HEK293 (cell line): ENCODE results near the gene STAG3.

Experiments used
- BCL6B ChIP-seq: fragments of 450-650 bp; formaldehyde crosslinking; IDR thresholded peaks from 2 replicates; pipeline ENCODE4 v1.5.1; 2017; ENCODE audit warnings: missing biosample characterization, missing genetic modification characterization
- GLI4 ChIP-seq: fragments of 450-650 bp; formaldehyde crosslinking; IDR thresholded peaks from 2 replicates; pipeline ENCODE4 v1.5.1; 2016; ENCODE audit warnings: missing biosample characterization, missing genetic modification characterization
- KLF10 ChIP-seq: fragments of 450-650 bp; IDR thresholded peaks from 2 replicates; pipeline ENCODE4 v1.5.1; 2018; ENCODE audit warnings: missing biosample characterization, mild to moderate bottlenecking, missing genetic modification characterization
- MEIS1 ChIP-seq: sonication (generic); formaldehyde crosslinking; IDR thresholded peaks from 2 replicates; pipeline ENCODE4 v1.8.1; 2022; ENCODE audit warnings: missing genetic modification reagents, mild to moderate bottlenecking, borderline replicate concordance
- PRDM1 ChIP-seq: fragments of 450-650 bp; formaldehyde crosslinking; IDR thresholded peaks from 2 replicates; pipeline ENCODE4; 2016; ENCODE audit warnings: missing biosample characterization, missing genetic modification characterization
- REPIN1 ChIP-seq: fragments of 450-650 bp; formaldehyde crosslinking; IDR thresholded peaks from 2 replicates; pipeline ENCODE4 v1.5.1; 2017; ENCODE audit warnings: missing biosample characterization, missing genetic modification characterization, low read depth
- SP7 ChIP-seq: fragments of 450-650 bp; formaldehyde crosslinking; IDR thresholded peaks from 2 replicates; pipeline ENCODE4 v1.5.1; 2016; ENCODE audit warnings: missing biosample characterization, missing genetic modification characterization
- ZBTB10 ChIP-seq: fragments of 450-650 bp; formaldehyde crosslinking; IDR thresholded peaks from 2 replicates; pipeline ENCODE4 v1.5.1; 2016; ENCODE audit warnings: missing biosample characterization, missing genetic modification characterization
- ZBTB20 ChIP-seq: fragments of 450-650 bp; formaldehyde crosslinking; IDR thresholded peaks from 2 replicates; pipeline ENCODE4 v1.5.1; 2016; ENCODE audit warnings: missing biosample characterization, missing genetic modification characterization
- ZBTB8A ChIP-seq: fragments of 450-650 bp; formaldehyde crosslinking; IDR thresholded peaks from 2 replicates; pipeline ENCODE4 v1.5.1; 2016; ENCODE audit warnings: missing biosample characterization, missing genetic modification characterization
- ZFHX2 ChIP-seq: fragments of 450-650 bp; formaldehyde crosslinking; conservative IDR thresholded peaks from 2 replicates; pipeline ENCODE4 v1.5.1; 2016; ENCODE audit warnings: missing biosample characterization, missing genetic modification characterization
- ZFP3 ChIP-seq: fragments of 450-650 bp; formaldehyde crosslinking; IDR thresholded peaks from 2 replicates; pipeline ENCODE4 v1.5.1; 2016; ENCODE audit warnings: low read depth, missing biosample characterization, missing genetic modification characterization
- ZFP37 ChIP-seq: fragments of 450-650 bp; formaldehyde crosslinking; IDR thresholded peaks from 2 replicates; pipeline ENCODE4 v1.5.1; 2016; ENCODE audit warnings: missing biosample characterization, missing genetic modification characterization
- ZFP69B ChIP-seq: fragments of 450-650 bp; formaldehyde crosslinking; IDR thresholded peaks from 2 replicates; pipeline ENCODE4 v1.5.1; 2016; ENCODE audit warnings: missing biosample characterization, missing genetic modification characterization
- ZIC2 ChIP-seq: fragments of 450-650 bp; formaldehyde crosslinking; IDR thresholded peaks from 2 replicates; pipeline ENCODE4 v1.5.1; 2016; ENCODE audit warnings: missing biosample characterization, missing genetic modification characterization
- ZNF10 ChIP-seq: fragments of 450-650 bp; formaldehyde crosslinking; IDR thresholded peaks from 2 replicates; pipeline ENCODE4 v1.5.1; 2017; ENCODE audit warnings: missing biosample characterization, missing genetic modification characterization
- ZNF114 ChIP-seq: fragments of 450-650 bp; formaldehyde crosslinking; IDR thresholded peaks from 2 replicates; pipeline ENCODE4 v1.5.0; 2017; ENCODE audit warnings: missing biosample characterization, missing genetic modification characterization
- ZNF132 ChIP-seq: fragments of 450-650 bp; formaldehyde crosslinking; IDR thresholded peaks from 2 replicates; pipeline ENCODE4 v1.5.1; 2017; ENCODE audit warnings: missing biosample characterization, missing genetic modification characterization, borderline replicate concordance
- ZNF146 ChIP-seq: fragments of 450-650 bp; formaldehyde crosslinking; IDR thresholded peaks from 2 replicates; pipeline ENCODE4 v1.5.1; 2016; ENCODE audit warnings: missing biosample characterization, missing genetic modification characterization
- ZNF221 ChIP-seq: fragments of 450-650 bp; formaldehyde crosslinking; IDR thresholded peaks from 2 replicates; pipeline ENCODE4 v1.5.1; 2017; ENCODE audit warnings: missing biosample characterization, missing genetic modification characterization, borderline replicate concordance
- ZNF223 ChIP-seq: fragments of 450-650 bp; formaldehyde crosslinking; IDR thresholded peaks from 2 replicates; pipeline ENCODE4 v1.5.1; 2016; ENCODE audit warnings: missing biosample characterization, missing genetic modification characterization
- ZNF266 ChIP-seq: fragments of 450-650 bp; formaldehyde crosslinking; IDR thresholded peaks from 2 replicates; pipeline ENCODE4 v1.5.1; 2016; ENCODE audit warnings: missing biosample characterization, missing genetic modification characterization, low read depth
- ZNF391 ChIP-seq: fragments of 450-650 bp; formaldehyde crosslinking; IDR thresholded peaks from 2 replicates; pipeline ENCODE4 v1.5.1; 2016; ENCODE audit warnings: low read depth, missing biosample characterization, missing genetic modification characterization, borderline replicate concordance
- ZNF404 ChIP-seq: fragments of 450-650 bp; formaldehyde crosslinking; IDR thresholded peaks from 2 replicates; pipeline ENCODE4 v1.5.1; 2017; ENCODE audit warnings: missing biosample characterization, missing genetic modification characterization
- ZNF426 ChIP-seq: fragments of 450-650 bp; formaldehyde crosslinking; IDR thresholded peaks from 2 replicates; pipeline ENCODE4 v1.5.1; 2017; ENCODE audit warnings: missing biosample characterization, missing genetic modification characterization, mild to moderate bottlenecking, inconsistent platforms, moderate library complexity
- ZNF473 ChIP-seq: fragments of 450-650 bp; formaldehyde crosslinking; IDR thresholded peaks from 2 replicates; pipeline ENCODE4 v1.5.1; 2017; ENCODE audit warnings: missing biosample characterization, missing genetic modification characterization
- ZNF530 ChIP-seq: fragments of 450-650 bp; formaldehyde crosslinking; IDR thresholded peaks from 2 replicates; pipeline ENCODE4 v1.5.1; 2016; ENCODE audit warnings: low read depth, missing biosample characterization, missing genetic modification characterization
- ZNF585B ChIP-seq: fragments of 450-650 bp; formaldehyde crosslinking; IDR thresholded peaks from 2 replicates; pipeline ENCODE4 v1.5.1; 2016; ENCODE audit warnings: missing biosample characterization, missing genetic modification characterization
- ZNF626 ChIP-seq: fragments of 450-650 bp; sonication (Bioruptor Pico); formaldehyde crosslinking; IDR thresholded peaks from 2 replicates; pipeline ENCODE4 v1.5.1; 2018; ENCODE audit warnings: missing biosample characterization, missing genetic modification characterization, inconsistent platforms
- ZNF660 ChIP-seq: fragments of 450-650 bp; IDR thresholded peaks from 2 replicates; pipeline ENCODE4 v1.5.1; 2018; ENCODE audit warnings: missing biosample characterization, mild to moderate bottlenecking, missing genetic modification characterization
- ZNF701 ChIP-seq: fragments of 450-650 bp; formaldehyde crosslinking; IDR thresholded peaks from 2 replicates; pipeline ENCODE4 v1.5.1; 2016; ENCODE audit warnings: missing biosample characterization, missing genetic modification characterization
- ZNF704 ChIP-seq: fragments of 450-650 bp; formaldehyde crosslinking; IDR thresholded peaks from 2 replicates; pipeline ENCODE4 v1.5.1; 2016; ENCODE audit warnings: missing biosample characterization, missing genetic modification characterization
- ZNF707 ChIP-seq: fragments of 450-650 bp; formaldehyde crosslinking; IDR thresholded peaks from 2 replicates; pipeline ENCODE4 v1.5.1; 2016; ENCODE audit warnings: missing biosample characterization, missing genetic modification characterization
- ZNF768 ChIP-seq: fragments of 450-650 bp; formaldehyde crosslinking; IDR thresholded peaks from 2 replicates; pipeline ENCODE4 v1.5.1; 2018; ENCODE audit warnings: missing biosample characterization, mild to moderate bottlenecking, missing genetic modification characterization
- ZNF776 ChIP-seq: fragments of 450-650 bp; formaldehyde crosslinking; IDR thresholded peaks from 2 replicates; pipeline ENCODE4 v1.5.0; 2017; ENCODE audit warnings: missing biosample characterization, missing genetic modification characterization, borderline replicate concordance
- ZNF791 ChIP-seq: fragments of 450-650 bp; formaldehyde crosslinking; IDR thresholded peaks from 2 replicates; pipeline ENCODE4 v1.5.1; 2016; ENCODE audit warnings: missing biosample characterization, missing genetic modification characterization
- ZNF792 ChIP-seq: fragments of 450-650 bp; formaldehyde crosslinking; IDR thresholded peaks from 2 replicates; pipeline ENCODE4 v1.5.1; 2016; ENCODE audit warnings: missing biosample characterization, missing genetic modification characterization
- ZSCAN30 ChIP-seq: fragments of 450-650 bp; IDR thresholded peaks from 2 replicates; pipeline ENCODE4 v1.5.1; 2018; ENCODE audit warnings: missing biosample characterization, mild to moderate bottlenecking, missing genetic modification characterization, moderate library complexity
- TF ChIP-seq, protein P1 (sequence below): fragments of 450-650 bp; formaldehyde crosslinking; IDR thresholded peaks from 2 replicates; pipeline ENCODE4; 2016; ENCODE audit warnings: missing biosample characterization, missing genetic modification characterization

The STAG3 gene

GRCh38 chr7:100167912-100168323, 9.8 kb upstream of the STAG3 start (continued):
- TF ChIP-seq ZNF792 (no peak), ZNF114 (no peak), GLI4 (no peak), KLF10 (no peak), ZNF791 (tag by site-specific recombination) (0 out of 2 replicates have a peak, but pooled peaks have one; percentile 24), ZBTB10 (peak; percentile 37; the same call in 1 of the 2 replicates), ZNF626 (tag by site-specific recombination) (no peak), ZFHX2 (tag by site-specific recombination) (no peak), ZNF266 (tag by site-specific recombination) (no peak), PRDM1 (peak; percentile 84), ZNF704 (tag by site-specific recombination) (no peak), ZNF776 (no peak), ZNF585B (tag by site-specific recombination) (no peak), ZNF132 (tag by site-specific recombination) (no peak), ZNF426 (tag by site-specific recombination) (no peak), ZNF473 (tag by site-specific recombination) (no peak), ZNF146 (tag by site-specific recombination) (no peak), ZNF530 (no peak), MEIS1 (CRISPR knock-in tag) (no peak), ZNF707 (tag by site-specific recombination) (no peak), REPIN1 (tag by site-specific recombination) (no peak), ZNF221 (tag by site-specific recombination) (no peak), ZNF701 (tag by site-specific recombination) (no peak), ZBTB8A (no peak; the same call in 1 of the 2 replicates), ZBTB20 (peak; percentile 55; the same call in 1 of the 2 replicates), ZNF10 (tag by site-specific recombination) (no peak), ZNF768 (tag by site-specific recombination) (no peak), ZNF660 (no peak), ZNF391 (no peak), ZFP37 (no peak), ZNF223 (tag by site-specific recombination) (no peak), BCL6B (no peak), ZSCAN30 (no peak), ZFP69B (tag by site-specific recombination) (0 out of 2 replicates have a peak, but pooled peaks have one; percentile 47), ZIC2 (no peak), ZNF404 (tag by site-specific recombination) (no peak), SP7 (tag by site-specific recombination) (peak; percentile 77), ZFP3 (tag by site-specific recombination) (no peak)
- TF ChIP-seq, protein P1, sequence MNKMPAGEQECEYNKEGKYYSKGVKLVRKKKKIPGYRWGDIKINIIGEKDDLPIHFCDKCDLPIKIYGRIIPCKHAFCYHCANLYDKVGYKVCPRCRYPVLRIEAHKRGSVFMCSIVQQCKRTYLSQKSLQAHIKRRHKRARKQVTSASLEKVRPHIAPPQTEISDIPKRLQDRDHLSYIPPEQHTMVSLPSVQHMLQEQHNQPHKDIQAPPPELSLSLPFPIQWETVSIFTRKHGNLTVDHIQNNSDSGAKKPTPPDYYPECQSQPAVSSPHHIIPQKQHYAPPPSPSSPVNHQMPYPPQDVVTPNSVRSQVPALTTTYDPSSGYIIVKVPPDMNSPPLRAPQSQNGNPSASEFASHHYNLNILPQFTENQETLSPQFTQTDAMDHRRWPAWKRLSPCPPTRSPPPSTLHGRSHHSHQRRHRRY (tag by site-specific recombination), result peak; percentile 20; the same call in 1 of the 2 replicates
